ENCODE measurements around the gene PDE4D.

The PDE4D gene

GRCh38 chr5:59685191-59685530 lies 208.4 kb downstream of the PDE4D start:
- ATAC-seq = no peak; the same call in 2 of the 3 replicates
- TF ChIP-seq BACH2 (CRISPR knock-in tag; IDR thresholded peaks at IDR 0.05; ENCODE audit: borderline replicate concordance) (no peak), ZFP3 (CRISPR knock-in tag; IDR thresholded peaks at IDR 0.05) (no peak), ISL1 (CRISPR knock-in tag; IDR thresholded peaks at IDR 0.05) (peak; percentile 37; the same call in 1 of the 2 replicates), CSRNP3 (CRISPR knock-in tag; IDR thresholded peaks at IDR 0.05) (no peak)
- TF ChIP-seq, protein P1, sequence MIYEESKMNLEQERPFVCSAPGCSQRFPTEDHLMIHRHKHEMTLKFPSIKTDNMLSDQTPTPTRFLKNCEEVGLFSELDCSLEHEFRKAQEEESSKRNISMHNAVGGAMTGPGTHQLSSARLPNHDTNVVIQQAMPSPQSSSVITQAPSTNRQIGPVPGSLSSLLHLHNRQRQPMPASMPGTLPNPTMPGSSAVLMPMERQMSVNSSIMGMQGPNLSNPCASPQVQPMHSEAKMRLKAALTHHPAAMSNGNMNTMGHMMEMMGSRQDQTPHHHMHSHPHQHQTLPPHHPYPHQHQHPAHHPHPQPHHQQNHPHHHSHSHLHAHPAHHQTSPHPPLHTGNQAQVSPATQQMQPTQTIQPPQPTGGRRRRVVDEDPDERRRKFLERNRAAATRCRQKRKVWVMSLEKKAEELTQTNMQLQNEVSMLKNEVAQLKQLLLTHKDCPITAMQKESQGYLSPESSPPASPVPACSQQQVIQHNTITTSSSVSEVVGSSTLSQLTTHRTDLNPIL (CRISPR knock-in tag; IDR thresholded peaks at IDR 0.05; ENCODE audit: low read depth) = no peak

GRCh38 chr5:59684388-59685190 lies 208.9 kb downstream of the PDE4D start:
- TF ChIP-seq ISL1 (CRISPR knock-in tag; IDR thresholded peaks at IDR 0.05) (no peak), ESRRG (CRISPR knock-in tag; IDR thresholded peaks at IDR 0.05) (no peak), ZFP3 (CRISPR knock-in tag; IDR thresholded peaks at IDR 0.05) (no peak), ZC3H10 (CRISPR knock-in tag; IDR thresholded peaks at IDR 0.05) (no peak), SNAI2 (CRISPR knock-in tag; IDR thresholded peaks at IDR 0.05) (no peak), PPARA (CRISPR knock-in tag; IDR thresholded peaks at IDR 0.05; ENCODE audit: borderline replicate concordance) (no peak), TOX (CRISPR knock-in tag; IDR thresholded peaks at IDR 0.05; ENCODE audit: borderline replicate concordance) (no peak), ZFP30 (CRISPR knock-in tag; IDR thresholded peaks at IDR 0.05) (no peak), CSRNP3 (CRISPR knock-in tag; IDR thresholded peaks at IDR 0.05) (no peak), CSDC2 (CRISPR knock-in tag; IDR thresholded peaks at IDR 0.05) (no peak), ZNF8 (CRISPR knock-in tag; IDR thresholded peaks at IDR 0.05) (no peak), ZNF565 (CRISPR knock-in tag; conservative IDR thresholded peaks at IDR 0.05; ENCODE audit: low read depth) (no peak), TCF4 (CRISPR knock-in tag; IDR thresholded peaks at IDR 0.05; ENCODE audit: borderline replicate concordance) (no peak), PATZ1 (CRISPR knock-in tag; IDR thresholded peaks at IDR 0.05; ENCODE audit: borderline replicate concordance) (no peak), OSR1 (CRISPR knock-in tag; IDR thresholded peaks at IDR 0.05) (no peak), POU6F1 (CRISPR knock-in tag; IDR thresholded peaks at IDR 0.05; ENCODE audit: borderline replicate concordance, low read depth) (no peak), RARB (CRISPR knock-in tag; IDR thresholded peaks at IDR 0.05) (no peak), ARNTL (CRISPR knock-in tag; IDR thresholded peaks at IDR 0.05; ENCODE audit: borderline replicate concordance, low read depth) (no peak), GLIS3 (CRISPR knock-in tag; IDR thresholded peaks at IDR 0.05) (no peak)
- TF ChIP-seq, protein P1 (CRISPR knock-in tag; IDR thresholded peaks at IDR 0.05; ENCODE audit: low read depth) = no peak
- peak; percentile 49 for ATAC-seq

DNA sequence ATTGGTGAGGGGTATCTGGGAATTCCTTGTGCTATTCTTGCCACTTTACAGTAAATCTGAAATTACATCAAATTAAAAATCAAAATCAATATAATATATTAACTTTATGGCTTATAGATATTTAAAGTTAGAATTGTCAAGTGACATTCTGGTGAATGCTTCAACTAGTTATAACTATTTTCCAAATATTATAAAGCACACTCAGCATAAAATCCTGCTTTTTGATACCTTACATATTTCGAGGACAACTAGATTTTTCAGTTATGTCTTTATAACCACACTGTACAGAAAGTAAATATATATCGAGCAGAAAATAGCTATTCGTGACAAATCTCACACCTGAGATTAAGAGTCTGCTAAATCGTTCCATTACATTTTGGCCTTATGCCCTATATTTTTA lies 210.2 kb downstream of the PDE4D start:
- ATAC-seq = no peak
- no peak for TF ChIP-seq GLIS3 (CRISPR knock-in tag; IDR thresholded peaks at IDR 0.05)
- no peak for TF ChIP-seq CSDC2 (CRISPR knock-in tag; IDR thresholded peaks at IDR 0.05)
- no peak for TF ChIP-seq ESRRG (CRISPR knock-in tag; IDR thresholded peaks at IDR 0.05)
- TF ChIP-seq TCF4 (CRISPR knock-in tag; IDR thresholded peaks at IDR 0.05; ENCODE audit: borderline replicate concordance) = no peak
- TF ChIP-seq ZFP30 (CRISPR knock-in tag; IDR thresholded peaks at IDR 0.05) = no peak
- TF ChIP-seq ZNF70 (CRISPR knock-in tag; IDR thresholded peaks at IDR 0.05) = no peak
- no peak for TF ChIP-seq RARB (CRISPR knock-in tag; IDR thresholded peaks at IDR 0.05)
- TF ChIP-seq ZC3H10 (CRISPR knock-in tag; IDR thresholded peaks at IDR 0.05) = no peak
- no peak for TF ChIP-seq ARNTL (CRISPR knock-in tag; IDR thresholded peaks at IDR 0.05; ENCODE audit: borderline replicate concordance, low read depth)
- no peak for TF ChIP-seq ISL1 (CRISPR knock-in tag; IDR thresholded peaks at IDR 0.05)

Measured in SK-N-SH treated with all-trans-retinoic acid at 6 μM for 48 hours (cell line).